NCI-H774 (cell line): Measurements from ENCODE around the gene ADARB2.
"Not testable (repeated sequence)": the region's sequence is repeated elsewhere in the genome, so short reads cannot be mapped to it uniquely, and the experiment has no call there.

ENCODE experiments used
- DNase-seq: peaks from one replicate; lab custom pipeline; 2025; lab: John Stamatoyannopoulos, UW

Gene ADARB2

DNA sequence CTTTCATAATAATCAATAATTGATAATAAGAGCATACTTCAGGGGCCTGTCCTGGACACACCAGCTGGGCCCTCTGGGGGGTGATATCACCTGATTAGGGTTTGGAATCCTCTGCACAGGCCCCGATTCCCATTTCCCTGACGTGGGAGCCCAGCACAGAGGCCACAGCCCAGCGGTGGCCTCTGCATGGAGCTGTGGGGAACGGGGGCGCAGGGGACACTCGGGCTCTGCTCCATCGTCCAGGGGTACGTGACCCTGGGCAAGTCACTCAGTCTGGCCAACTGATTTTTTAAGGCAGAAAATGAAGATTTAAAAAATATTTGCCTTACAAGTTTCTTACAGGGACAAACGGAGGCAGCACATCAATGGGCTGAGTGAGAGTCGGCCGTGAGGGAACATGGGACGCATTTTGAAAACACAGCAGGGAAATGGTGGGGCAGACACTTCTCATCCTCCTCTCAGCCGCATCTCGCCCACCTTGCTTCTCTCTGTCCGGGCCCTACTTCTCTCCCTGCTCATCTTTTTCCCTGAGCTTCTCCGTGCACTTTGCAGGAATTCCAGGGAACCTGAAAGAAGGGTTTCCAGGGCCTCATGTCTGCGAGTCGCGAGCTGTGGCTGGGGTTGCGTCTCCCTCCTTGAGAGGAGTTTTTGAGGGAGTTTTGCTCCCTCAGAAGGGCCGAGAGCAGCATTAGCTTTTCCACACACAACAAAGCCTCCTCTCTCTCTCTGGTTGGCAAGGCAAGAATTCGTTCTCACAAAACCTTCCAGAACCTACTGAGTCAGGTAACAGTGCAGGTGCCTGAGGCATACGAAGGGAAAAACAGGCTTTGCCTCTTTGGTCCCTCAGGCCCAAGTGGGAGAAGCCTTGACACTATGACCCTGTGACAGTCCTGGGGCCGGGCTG is 369.1 kb downstream of the ADARB2 start:
- DNase-seq, result no peak

DNA sequence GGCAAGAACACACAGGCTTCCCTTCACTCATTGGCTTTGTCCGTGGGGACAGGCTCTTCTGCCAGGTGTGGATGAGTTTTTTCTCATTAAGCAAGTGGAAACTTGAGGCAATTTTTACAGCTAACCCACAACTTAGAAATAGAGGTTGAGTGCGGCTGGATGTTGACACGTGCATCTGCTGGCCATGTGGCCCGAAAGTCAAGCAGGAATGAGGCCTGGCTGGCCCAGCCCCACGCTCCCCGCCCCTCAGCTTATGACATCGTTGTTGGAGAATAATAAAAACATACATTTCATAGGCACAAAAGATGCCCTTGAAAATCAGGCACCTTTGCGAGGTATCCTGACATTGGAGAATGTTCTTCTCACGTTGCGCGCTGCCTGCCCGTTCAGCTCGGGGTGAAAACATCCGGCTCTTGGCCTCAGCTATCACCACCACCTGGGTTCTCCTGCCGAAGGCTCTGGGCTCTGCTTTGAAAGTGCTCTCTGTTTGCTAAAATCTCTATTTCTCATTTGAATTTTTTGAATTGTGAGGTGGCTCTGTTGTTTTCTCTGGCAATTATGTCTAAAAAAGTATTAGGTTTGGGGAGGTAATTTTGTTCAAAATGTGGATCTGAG is 370.4 kb downstream of the ADARB2 start:
- DNase-seq, result no peak

DNA sequence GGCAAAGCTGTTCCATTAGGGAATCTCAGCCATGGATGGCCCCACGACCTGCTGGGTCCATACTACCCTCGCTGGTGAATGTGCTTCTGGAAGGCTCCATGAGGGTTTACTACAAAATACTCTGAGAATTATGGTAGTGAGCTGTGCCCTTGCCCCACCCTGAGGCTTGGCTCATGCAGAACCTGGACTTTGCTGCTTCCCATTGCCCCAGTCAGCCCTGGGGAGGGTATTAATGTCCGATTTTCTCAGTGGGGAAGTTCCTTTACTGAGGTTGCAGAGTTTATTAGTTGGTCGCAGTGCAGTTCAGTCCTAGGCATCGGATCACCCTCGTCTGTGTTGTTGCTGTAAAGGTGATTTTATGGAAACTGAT is 371.0 kb downstream of the ADARB2 start:
- no peak for DNase-seq

DNA sequence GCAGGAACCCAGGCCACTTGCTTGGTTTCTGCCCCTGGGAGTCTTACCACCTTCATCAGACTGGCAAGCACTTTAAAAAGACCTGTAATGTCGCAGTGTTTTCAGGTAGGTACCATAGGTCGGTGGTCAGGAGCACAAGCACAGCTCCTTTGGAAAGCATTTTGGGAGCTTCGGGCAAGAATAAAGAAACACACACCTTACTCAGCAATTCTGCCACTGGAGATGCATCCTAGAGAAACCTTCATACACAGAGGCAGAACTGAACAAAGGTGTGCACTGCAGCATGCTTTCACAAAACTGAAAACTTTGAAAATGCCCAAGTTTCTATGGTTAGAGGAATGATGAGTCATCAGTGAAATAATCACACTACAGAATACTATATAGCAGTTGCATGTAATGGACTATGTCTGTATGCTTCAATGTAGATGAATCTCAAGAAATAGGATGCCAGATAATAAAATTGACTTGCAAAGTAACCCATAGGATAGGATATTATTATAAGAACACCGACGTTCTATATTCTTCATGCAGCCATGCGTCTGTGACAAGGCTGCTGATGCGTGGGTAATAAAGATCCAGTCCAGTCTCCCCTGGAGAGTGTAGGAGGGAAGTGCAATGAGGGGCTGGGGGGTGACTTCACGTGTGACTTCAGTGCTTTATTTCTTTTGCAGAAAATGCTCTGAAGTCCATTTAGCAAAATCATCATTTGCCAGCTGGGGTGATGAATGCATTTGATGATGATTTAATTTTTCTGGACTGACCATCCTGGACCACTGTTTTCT is 371.6 kb downstream of the ADARB2 start:
- no peak for DNase-seq

DNA sequence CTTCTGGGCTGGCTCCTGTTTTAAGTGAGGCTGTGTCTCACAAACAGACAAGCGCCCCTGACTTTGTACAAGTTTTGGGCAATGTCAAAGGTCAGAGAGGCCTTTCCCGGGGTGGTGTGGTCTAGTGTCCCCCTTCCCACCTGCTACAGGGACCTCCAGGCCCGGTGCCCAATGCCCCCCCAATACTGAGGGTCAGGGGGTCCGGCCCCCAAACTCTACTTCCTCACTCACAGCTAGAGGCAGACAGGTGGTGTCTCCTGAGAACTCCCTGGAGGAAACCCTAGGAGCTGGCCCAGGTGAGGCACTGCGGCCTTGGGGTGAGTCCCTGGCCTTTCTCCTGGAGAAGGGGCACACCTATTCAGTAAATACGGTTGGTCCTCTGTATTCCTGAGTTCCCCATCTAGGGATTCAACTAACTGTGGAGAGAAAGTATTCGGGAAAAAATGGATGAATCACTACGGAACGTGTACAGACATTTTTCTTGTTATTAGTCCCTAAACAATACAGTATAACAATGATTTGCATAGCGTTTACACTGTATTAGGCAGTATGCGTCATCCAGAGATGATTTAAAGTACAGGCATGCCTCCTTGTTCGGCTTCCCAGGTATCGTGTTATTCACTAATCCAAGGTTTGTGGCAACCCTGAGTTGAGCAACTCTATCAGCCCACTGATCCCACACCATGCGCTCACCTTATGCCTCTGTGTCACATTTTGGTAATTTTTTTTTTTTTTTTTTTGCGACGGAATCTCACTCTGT is 373.0 kb downstream of the ADARB2 start:
- DNase-seq, result no peak

DNA sequence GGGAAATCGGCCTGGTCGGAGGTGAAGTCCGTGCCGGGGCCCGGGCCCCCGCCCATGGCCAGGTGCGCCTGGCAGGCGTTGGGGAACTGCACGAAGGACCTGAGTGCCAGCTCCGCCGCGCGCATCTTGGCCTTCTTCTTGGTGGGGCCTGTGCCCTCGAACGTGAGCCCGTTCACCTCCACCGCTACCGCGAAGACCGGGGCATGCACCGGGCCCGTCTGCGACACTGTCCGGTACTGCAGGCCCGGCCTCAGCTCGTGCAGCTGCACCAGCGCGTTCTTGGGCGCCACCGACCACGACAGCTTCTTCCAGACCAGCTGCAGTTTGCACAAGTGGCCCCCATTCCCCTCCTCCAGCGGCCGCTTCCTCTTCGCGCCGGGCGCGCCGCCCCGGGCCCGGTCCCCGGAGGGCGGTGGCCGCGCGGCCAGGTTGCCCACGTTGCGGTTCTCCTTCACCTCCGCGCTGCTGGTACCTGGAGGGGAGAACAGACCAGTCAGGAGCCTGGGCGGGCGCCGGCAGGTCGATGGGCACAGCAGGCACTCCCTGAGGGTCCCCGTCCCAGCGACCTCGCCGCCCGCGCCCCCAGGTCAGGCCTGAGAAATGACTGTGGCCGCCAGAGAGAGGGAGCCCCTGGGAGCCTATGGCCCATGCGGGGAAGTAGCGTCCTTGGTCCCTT is 373.7 kb downstream of the ADARB2 start:
- DNase-seq, result no peak

DNA sequence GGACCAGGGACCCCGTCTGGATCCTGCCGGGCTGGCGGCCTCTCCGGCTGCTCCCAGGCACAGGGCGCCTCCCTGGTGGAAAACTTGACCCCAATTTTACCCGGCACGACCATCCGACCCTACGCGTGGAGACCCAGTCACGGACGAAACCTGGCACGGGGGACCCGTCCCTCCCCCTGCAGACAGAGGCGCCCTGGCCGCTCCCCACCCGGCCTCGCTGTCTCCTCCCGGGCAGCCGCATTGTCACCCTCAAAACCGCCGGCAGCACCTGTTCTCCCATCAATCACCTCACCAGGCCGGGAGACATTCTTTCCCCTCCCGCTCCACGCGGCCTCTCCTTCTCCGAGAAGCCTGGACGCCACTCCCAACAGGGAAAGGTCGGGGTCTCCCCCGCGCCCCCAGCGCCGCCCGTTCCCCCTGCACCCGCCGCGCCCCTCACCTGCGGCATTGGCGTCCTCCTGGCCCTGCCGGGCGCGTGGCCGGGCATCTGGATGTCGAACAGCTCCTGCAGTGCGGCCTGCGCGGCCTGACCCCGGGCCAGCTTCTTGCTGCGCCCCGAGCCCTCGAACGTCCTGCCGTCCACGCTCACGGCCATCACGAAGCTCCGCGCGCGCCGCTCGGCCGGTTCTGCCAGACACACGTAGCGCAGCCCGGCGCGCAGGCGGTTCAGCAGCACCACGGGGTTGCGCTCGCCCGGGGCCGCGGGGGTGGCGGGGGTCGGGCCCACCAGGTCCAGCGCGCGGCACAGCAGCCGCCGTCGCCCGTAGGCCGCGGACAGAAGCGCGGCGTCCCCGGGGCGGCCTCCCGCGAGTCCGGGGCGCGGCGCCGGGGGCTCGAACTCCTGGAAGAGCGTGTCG is 374.5 kb downstream of the ADARB2 start:
- no peak for DNase-seq

DNA sequence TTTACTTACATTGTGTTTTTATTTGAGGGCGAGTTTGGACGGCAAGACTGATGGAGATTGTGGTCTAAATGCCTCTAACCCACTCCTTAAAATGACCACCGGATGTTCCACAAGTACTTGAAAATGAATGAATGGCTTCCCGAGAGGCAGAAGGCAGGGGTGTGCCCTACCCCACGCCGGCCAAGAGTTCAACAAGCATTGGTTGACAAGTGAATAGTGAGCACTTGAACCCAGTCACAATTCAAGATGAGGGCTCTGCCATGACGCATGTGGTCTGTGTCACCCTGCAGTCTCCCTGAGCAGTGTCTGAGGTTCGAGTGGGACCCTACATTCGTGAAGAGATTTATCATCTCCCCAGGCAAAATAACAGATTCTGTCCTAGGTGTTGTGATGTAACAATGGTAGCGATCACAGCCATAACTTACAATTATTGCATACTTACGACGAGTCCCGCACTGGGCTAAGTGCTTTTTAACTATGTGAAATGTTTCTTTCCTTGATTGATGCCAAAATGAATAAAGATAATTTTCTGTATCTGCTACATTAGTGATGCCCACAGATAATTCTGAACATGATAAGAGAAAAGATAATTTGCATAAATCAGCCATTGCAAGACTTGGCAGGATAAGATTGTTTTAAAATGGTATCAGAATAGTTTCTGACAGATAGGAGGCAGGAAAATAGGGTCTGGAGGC is 375.8 kb downstream of the ADARB2 start:
- DNase-seq, result no peak

DNA sequence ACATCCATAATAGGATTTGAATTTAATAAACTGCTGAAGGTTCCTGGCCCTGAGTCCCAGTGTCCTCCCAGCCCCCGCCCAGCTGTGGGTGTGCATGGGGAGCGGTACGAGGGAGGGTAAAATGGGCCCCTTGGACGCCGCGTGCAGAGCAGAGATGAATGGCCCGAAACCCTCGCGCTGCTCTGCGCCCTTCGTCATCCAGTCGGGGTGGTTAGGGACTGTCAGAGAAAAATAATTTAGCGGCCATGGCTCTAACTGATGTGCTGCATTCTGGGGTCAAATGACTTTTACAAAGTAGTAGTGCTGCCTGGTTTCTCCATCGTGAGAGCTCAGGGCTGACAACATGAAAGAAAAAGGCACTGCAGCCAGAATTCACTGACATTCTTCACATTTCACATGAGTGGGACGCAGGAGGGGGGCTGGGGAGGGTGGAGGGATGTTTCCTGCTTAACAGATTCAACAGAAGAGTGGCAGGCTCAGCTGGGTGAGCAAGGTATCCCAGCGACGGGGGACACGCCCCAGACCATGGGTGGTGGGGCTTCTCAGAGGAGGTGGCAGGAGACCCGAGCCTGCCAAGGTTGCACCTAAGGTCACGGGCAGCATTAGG is 376.7 kb downstream of the ADARB2 start:
- no peak for DNase-seq

DNA sequence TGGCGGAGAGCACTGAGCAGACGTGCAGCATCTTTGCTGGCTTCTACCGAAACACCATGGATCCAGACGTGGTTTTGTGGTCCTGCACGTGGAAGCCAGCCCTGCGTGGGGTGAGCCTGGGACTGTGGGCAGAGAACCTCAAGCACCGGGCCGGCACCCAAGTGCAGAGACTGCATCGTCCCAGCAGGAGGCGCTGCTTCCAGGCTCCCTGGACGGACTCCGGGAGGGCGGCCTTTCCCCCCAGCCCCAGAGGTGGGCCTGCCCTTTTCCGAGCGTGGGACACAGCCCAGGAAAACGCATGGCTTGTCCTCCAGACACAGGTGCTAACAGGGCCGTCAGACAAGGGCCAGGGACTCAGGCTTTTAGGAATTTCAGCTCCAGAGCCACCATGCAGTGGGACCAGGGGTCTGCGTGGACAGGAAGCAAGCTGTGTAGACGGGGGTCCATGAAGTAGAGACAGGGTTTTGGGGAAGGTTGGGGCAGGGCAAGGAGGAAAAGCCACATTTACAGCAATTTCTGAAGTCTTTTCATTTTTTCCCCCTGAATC is 377.2 kb downstream of the ADARB2 start:
- no peak for DNase-seq

DNA sequence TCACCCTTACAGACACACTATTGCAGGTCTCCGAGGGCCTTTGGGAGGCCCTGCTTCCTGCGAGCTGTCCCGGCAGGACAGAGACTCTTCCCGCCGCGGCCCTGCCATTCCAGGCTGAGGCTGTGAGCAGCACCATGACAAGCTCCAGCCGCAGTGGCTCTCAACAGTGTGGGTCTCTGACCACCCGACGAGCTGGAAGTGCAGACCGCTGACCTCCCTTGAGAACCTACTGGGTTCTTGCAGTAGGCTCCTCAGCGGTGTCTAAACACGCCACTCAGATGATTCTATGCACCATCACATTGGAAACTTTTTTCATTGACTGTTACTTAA is 377.7 kb downstream of the ADARB2 start:
- no peak for DNase-seq

DNA sequence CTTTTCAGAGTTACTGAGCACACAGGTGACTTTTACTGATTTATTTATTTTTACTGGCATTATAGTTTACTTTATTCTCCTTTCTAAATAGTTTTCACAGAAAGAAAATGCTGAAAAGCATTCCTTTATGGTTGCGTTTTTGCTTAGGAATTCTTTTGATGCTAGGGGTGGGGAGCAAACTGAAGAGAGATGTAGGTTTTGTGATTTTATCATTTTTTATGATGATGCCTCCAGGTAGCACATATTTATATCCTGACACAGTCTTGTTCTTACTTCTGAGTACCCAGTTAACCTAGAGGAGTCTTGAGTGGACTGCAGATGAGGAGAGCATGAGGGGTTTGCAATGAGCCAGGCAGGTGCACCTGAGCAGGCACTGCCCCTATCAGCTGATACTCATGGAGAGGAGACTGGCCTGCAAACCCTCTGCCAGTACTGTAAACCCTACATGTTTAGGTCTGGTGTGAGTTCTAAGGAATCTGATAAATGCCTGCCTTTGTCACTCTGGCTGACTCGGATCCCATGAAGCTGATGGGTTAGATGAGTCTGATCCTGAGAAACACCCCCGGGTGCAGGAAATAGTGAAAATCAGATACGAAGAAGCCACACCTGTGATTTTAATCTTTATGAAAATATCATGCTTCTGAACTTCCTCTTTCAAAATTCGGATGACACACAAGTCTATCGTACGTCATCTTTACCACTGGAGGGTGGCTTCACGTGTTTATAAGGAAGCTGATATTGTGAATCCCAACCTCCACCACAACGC is 378.3 kb downstream of the ADARB2 start:
- no peak for DNase-seq

DNA sequence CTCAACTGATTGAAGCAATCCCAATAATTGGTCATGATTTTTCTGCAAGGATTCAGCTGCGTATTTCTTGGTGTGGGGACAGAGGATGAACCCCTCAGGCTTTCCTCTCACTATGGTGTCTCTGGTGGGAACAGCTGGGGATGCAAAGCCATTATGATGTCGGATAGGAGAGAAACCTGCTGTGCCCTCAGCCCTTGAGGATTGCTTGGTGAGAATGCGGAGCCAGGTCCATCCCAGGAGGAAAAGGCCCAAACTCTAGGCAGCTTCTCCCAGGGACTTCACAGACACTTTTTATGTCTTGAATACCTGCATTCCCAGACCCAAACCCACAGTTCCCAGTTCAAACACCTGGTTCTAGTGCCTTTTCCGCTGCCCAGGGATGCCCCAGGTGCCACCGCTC is 379.2 kb downstream of the ADARB2 start:
- DNase-seq, result no peak

DNA sequence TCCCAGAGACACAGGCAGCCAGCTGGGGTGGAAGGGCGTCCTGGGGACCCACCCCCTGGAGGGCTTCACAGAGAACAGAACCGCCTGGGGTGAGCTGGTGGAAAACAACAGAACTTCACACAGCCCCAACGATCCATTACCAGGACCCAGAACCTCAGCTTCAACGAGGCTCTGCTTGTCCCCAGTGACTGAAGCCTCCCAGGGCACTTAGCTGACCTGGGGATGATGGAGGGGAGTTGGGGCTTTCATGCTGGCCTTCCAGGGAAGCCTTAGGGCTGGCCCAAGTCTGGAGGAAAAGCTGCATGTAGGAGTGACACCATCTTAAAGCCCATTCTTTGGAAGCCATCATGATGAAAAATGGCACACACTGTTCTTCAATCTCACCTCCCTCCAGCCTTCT is 381.0 kb downstream of the ADARB2 start:
- no peak for DNase-seq

DNA sequence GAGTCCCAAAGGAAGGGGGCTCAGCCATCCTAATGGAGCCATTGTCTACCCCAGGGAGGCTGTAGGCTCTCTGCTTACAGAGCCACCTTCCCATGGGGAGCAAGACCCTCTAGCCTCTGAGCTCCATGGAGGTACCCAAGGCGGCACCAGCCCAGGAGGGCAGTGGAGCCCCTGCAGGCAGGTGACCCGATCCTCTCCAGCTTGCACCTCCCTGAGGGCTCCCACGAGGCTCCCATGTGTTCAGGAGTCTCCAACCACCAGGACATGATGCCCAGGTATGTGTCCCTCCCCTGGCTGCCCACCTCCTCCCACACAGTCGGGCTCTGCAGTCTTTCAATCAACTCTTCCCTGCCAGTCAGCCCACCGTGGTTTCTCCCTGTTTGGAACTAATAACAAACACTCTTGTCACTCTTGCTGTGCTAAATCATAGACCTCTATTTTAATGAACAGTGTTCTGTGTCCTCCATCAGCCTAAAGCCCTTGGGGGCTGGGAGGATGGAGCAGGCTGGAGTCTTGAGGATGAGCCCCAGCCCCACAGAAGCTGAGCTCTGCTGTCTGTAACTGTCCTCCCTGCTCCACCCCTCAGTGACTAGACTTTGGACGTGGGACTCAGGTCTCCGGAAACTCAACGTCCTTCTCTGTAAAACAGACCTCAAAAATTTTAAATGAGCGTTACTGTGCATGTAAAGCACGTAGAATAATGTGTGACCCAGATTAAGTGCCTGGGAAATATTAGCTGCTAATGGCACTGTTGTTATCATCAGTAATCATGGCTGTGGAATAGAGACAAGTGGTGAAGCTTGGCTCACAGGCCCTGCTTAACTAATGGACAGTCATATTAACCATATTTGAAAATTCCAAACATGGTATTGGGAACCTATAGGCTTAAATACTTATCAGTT is 382.3 kb downstream of the ADARB2 start:
- no peak for DNase-seq

DNA sequence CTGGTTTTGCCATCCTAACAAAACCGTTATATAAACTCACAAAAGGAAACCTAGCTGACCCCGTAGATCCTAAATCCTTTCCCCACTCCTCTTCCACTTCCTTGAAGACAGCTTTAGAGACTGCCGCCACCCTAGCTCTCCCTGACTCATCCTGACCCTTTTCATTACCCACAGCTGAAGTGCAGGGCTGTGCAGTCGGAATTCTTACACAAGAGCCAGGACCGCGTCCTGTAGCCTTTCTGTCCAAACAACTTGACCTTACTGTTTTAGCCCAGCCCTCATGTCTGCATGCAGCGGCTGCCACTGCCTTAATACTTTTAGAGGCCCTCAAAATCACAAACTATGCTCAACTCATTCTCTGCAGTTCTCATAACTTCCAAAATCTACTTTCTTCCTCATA is 385.0 kb downstream of the ADARB2 start:
- DNase-seq, result not testable (repeated sequence)

DNA sequence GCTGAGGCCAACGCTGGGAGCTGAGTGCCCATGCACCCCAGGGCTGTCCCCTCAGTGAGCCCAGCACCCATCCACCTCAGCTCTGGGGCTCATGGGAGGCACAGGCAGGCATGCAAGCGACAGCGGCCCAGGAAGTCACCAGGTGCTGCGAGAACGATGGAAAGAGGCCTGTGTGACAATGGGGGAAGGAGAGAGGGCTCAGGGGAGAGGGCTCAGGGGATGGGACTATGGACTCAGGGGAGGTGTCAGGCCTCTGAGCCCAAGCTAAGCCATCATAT is 388.6 kb downstream of the ADARB2 start:
- no peak for DNase-seq
